OCI-LY3 (cell line): Measurements from ENCODE around the gene SLC8A1.

Experiments used
- EZH2phosphoT487 ChIP-seq: fragments of 200-600 bp; shearing (Covaris generic); IDR thresholded peaks from 2 replicates; pipeline ENCODE4 v1.6.1; 2018; ENCODE audit warnings: antibody characterized with exemption, mixed run types, low read depth
- TF ChIP-seq, protein P1 (sequence below): fragments of 200-600, 300-600 bp; sonication (generic); IDR thresholded peaks from 2 replicates; pipeline ENCODE4 v1.5.1; 2014; ENCODE audit warnings: antibody characterized with exemption, low read length, low read depth

DNA sequence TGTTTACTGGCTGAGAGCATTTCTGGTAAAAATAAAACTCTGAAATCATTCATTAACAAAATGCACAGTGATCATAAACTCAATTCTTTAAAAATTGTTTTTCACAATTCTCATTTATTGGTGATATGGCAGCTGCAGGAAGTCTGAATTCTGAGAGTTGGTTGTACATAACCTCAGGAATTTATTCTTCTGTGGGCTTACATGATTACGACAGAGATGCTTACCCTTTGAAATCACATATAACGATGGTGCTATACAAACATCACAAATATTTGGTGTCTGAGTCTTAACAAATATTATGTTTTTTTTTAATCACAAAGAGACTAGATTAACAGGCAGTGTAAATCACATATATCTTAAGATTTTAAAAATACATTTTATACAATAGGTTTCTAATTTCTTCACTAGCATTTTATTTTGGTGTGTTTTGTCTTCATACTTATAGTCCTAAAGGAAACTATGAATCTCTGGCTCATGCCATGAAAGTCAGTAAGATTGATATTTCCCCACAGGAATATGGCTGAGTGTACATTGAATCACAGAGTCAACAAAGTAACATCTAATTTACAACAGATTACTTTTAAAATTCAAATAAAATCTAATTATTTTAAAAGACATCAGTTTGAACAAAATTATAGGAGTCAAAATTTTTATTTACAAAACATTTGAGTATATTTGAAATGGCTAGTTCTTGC, 354.1 kb downstream of the SLC8A1 start:
- TF ChIP-seq EZH2phosphoT487: no peak
- TF ChIP-seq, protein P1, sequence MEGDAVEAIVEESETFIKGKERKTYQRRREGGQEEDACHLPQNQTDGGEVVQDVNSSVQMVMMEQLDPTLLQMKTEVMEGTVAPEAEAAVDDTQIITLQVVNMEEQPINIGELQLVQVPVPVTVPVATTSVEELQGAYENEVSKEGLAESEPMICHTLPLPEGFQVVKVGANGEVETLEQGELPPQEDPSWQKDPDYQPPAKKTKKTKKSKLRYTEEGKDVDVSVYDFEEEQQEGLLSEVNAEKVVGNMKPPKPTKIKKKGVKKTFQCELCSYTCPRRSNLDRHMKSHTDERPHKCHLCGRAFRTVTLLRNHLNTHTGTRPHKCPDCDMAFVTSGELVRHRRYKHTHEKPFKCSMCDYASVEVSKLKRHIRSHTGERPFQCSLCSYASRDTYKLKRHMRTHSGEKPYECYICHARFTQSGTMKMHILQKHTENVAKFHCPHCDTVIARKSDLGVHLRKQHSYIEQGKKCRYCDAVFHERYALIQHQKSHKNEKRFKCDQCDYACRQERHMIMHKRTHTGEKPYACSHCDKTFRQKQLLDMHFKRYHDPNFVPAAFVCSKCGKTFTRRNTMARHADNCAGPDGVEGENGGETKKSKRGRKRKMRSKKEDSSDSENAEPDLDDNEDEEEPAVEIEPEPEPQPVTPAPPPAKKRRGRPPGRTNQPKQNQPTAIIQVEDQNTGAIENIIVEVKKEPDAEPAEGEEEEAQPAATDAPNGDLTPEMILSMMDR: no peak
